GM12892 (cell line): ENCODE measurements around the gene HIPK4.
A peak's percentile ranks its signal among the peaks of the same experiment; 100 is the strongest.

Experiments
- DNase-seq: peaks from one replicate; pipeline ENCODE4 v3.0.0; 2011; ENCODE audit not compliant: insufficient read length
- FAIRE-seq: peaks from 2 replicates; lab custom pipeline; 2011; peaks lifted over from hg19 to GRCh38; lab: Jason Lieb, UNC
- POLR2A ChIP-seq: IDR thresholded peaks from 2 replicates; pipeline ENCODE4 v1.6.1; 2011; ENCODE audit warnings: low read depth, low read length, control low read depth
- POLR2AphosphoS5 ChIP-seq: IDR thresholded peaks from 2 replicates; pipeline ENCODE4 v1.6.1; 2011; ENCODE audit warnings: low read depth, low read length, control low read depth
- TAF1 ChIP-seq: IDR thresholded peaks from 2 replicates; pipeline ENCODE4 v1.6.1; 2011; ENCODE audit warnings: low read depth, mild to moderate bottlenecking, control low read depth, low read length, borderline replicate concordance

HIPK4 gene

GRCh38 chr19:40366697-40367561 is 23.1 kb downstream of the HIPK4 start:
- FAIRE-seq (no peak), DNase-seq (no peak)
- TF ChIP-seq TAF1 (no peak), POLR2A (no peak), POLR2AphosphoS5 (no peak)

- no peak for TF ChIP-seq TAF1
- TF ChIP-seq POLR2AphosphoS5 = no peak
- peak; percentile 27; the same call in 1 of the 2 replicates for TF ChIP-seq POLR2A
- FAIRE-seq = peak; percentile 27
- peak; percentile 94 for DNase-seq
Measured at GRCh38 chr19:40365613-40366401, 24.2 kb downstream of the HIPK4 start.

GRCh38 chr19:40365010-40365409 is 25.0 kb downstream of the HIPK4 start:
- FAIRE-seq (no peak), DNase-seq (no peak)
- no peak for TF ChIP-seq POLR2A
- TF ChIP-seq TAF1 = no peak
- no peak for TF ChIP-seq POLR2AphosphoS5

- TF ChIP-seq TAF1 (no peak), POLR2AphosphoS5 (no peak), POLR2A (no peak)
- DNase-seq = no peak
- no peak for FAIRE-seq
Measured at GRCh38 chr19:40363069-40363468, 26.9 kb downstream of the HIPK4 start.

- TF ChIP-seq TAF1 (no peak), POLR2A (no peak), POLR2AphosphoS5 (no peak)
- no peak for FAIRE-seq
Measured at GRCh38 chr19:40362160-40362559, 27.8 kb downstream of the HIPK4 start.

GRCh38 chr19:40360708-40361241 is 29.2 kb downstream of the HIPK4 start:
- DNase-seq (no peak), FAIRE-seq (no peak)
- TF ChIP-seq POLR2AphosphoS5 (no peak), POLR2A (no peak), TAF1 (no peak)

More at GRCh38 chr19:40362160-40362559, 27.8 kb downstream of the HIPK4 start:
- DNase-seq = no peak

GRCh38 chr19:40360020-40360707 is 29.8 kb downstream of the HIPK4 start:
- TF ChIP-seq POLR2A (no peak), TAF1 (no peak), POLR2AphosphoS5 (no peak)
- no peak for FAIRE-seq
- no peak for DNase-seq

GRCh38 chr19:40358773-40359172 is 31.2 kb downstream of the HIPK4 start:
- DNase-seq = peak; percentile 65

GRCh38 chr19:40357640-40358039 is 32.3 kb downstream of the HIPK4 start:
- DNase-seq (no peak), FAIRE-seq (no peak)
- TF ChIP-seq POLR2A = no peak
- no peak for TF ChIP-seq TAF1
- no peak for TF ChIP-seq POLR2AphosphoS5

More at GRCh38 chr19:40358773-40359172, 31.2 kb downstream of the HIPK4 start:
- TF ChIP-seq TAF1 (no peak), POLR2A (no peak), POLR2AphosphoS5 (no peak)
- peak; percentile 51 for FAIRE-seq

- no peak for TF ChIP-seq POLR2A
- no peak for TF ChIP-seq POLR2AphosphoS5
- TF ChIP-seq TAF1 = no peak
- FAIRE-seq = peak; percentile 77
- no peak for DNase-seq
Measured at GRCh38 chr19:40356681-40357595, 33.0 kb downstream of the HIPK4 start.
